Brain microvascular endothelial cell (primary cell): ENCODE results near the gene ZC3H12D.
"Not testable (repeated sequence)": the region's sequence is repeated elsewhere in the genome, so short reads cannot be mapped to it uniquely, and the experiment has no call there.

Experiments used
- DNase-seq: peaks from one replicate; pipeline ENCODE4 v3.0.0-alpha.2; 2020
- H3K27ac ChIP-seq: fragments of 250-450 bp; sonication (Bioruptor Pico); 2 replicates; pipeline ENCODE4 v1.5.1; 2020; ENCODE audit warnings: mild to moderate bottlenecking, moderate library complexity
- H3K27me3 ChIP-seq: fragments of 250-450 bp; sonication (Bioruptor Pico); replicated peaks from 2 replicates; pipeline ENCODE4 v1.5.1; 2020; ENCODE audit warnings: mild to moderate bottlenecking
- H3K36me3 ChIP-seq: fragments of 250-450 bp; sonication (Bioruptor Pico); replicated peaks from 2 replicates; pipeline ENCODE4 v1.5.1; 2020; ENCODE audit warnings: mild to moderate bottlenecking
- H3K4me3 ChIP-seq: 2 replicates; pipeline ENCODE4 v1.5.1; 2011; ENCODE audit warnings: low read depth, mild to moderate bottlenecking, control low read depth, low read length, moderate library complexity
- CTCF ChIP-seq: IDR thresholded peaks from 2 replicates; pipeline ENCODE4 v1.5.1; 2011; ENCODE audit warnings: low read depth, mild to moderate bottlenecking, moderate library complexity, low read length, control low read depth, inconsistent platforms; ENCODE audit errors: missing control alignments
- in situ Hi-C: cut with HindIII; loops from 2 replicates; pipeline ENCODE4 v1.10.0; 2017; ENCODE audit warnings: low sequenced_read_pairs, low pct_ligation_motif_present

ZC3H12D gene

GRCh38 chr6:149468179-149468578, 16.6 kb downstream of the ZC3H12D start:
- in situ Hi-C loops: no loop called here
- TF ChIP-seq CTCF: no peak
- DNase-seq: no peak

GRCh38 chr6:149467265-149467664, 17.5 kb downstream of the ZC3H12D start:
- Histone ChIP-seq H3K36me3 (no peaks in the 10 kb centered on the region), H3K27me3 (no peaks in the 10 kb centered on the region), H3K4me3 (no peak overlapping the region), H3K27ac (no peak overlapping the region)
- in situ Hi-C loops: no loop called here
- TF ChIP-seq CTCF: no peak
- no peak for DNase-seq

More at GRCh38 chr6:149468179-149468578, 16.6 kb downstream of the ZC3H12D start:
- no peaks in the 10 kb centered on the region for H3K27me3 ChIP-seq
- no peaks in the 10 kb centered on the region for H3K36me3 ChIP-seq
- H3K27ac ChIP-seq: no peak overlapping the region
- no peak overlapping the region for H3K4me3 ChIP-seq

- H3K36me3 ChIP-seq: no peaks in the 10 kb centered on the region
- no peak for TF ChIP-seq CTCF
- no peak overlapping the region for H3K27ac ChIP-seq
- H3K27me3 ChIP-seq: no peaks in the 10 kb centered on the region
- in situ Hi-C loops: no loop called here
- no peak overlapping the region for H3K4me3 ChIP-seq
- no peak for DNase-seq
Observed at GRCh38 chr6:149464411-149464810, 20.4 kb downstream of the ZC3H12D start.

- Histone ChIP-seq H3K27me3 (no peaks in the 10 kb centered on the region), H3K4me3 (no peak overlapping the region), H3K27ac (no peak overlapping the region), H3K36me3 (no peaks in the 10 kb centered on the region)
- no peak for DNase-seq
- in situ Hi-C loops: no loop called here
- no peak for TF ChIP-seq CTCF
Observed at GRCh38 chr6:149463781-149464180, 21.0 kb downstream of the ZC3H12D start.

GRCh38 chr6:149462712-149463111, 22.1 kb downstream of the ZC3H12D start:
- H3K27ac ChIP-seq, in situ Hi-C loops, H3K27me3 ChIP-seq, DNase-seq, H3K4me3 ChIP-seq, H3K36me3 ChIP-seq: not testable (repeated sequence)

GRCh38 chr6:149461670-149462069, 23.1 kb downstream of the ZC3H12D start:
- in situ Hi-C loops: no loop called here
- Histone ChIP-seq H3K27me3 (no peaks in the 10 kb centered on the region), H3K36me3 (no peaks in the 10 kb centered on the region), H3K4me3 (no peak overlapping the region), H3K27ac (no peak overlapping the region)
- TF ChIP-seq CTCF: no peak
- DNase-seq: no peak

GRCh38 chr6:149460249-149460648, 24.6 kb downstream of the ZC3H12D start:
- H3K4me3 ChIP-seq, DNase-seq, H3K36me3 ChIP-seq, H3K27me3 ChIP-seq, H3K27ac ChIP-seq, in situ Hi-C loops: not testable (repeated sequence)
